ENCODE results near the gene PRSS22. TPM values are rescaled to one million over a fixed set of nuclear protein-coding genes. Genes with fewer than 3 reads are reported as not detected.

PRSS22 gene
- total RNA-seq, 1 experiment from 2014 or later: not detected

- Histone ChIP-seq H3K27me3 (ENCODE audit: low read length) (no peaks in the 10 kb centered on the region), H3K9me3 (ENCODE audit: low read length) (no peaks in the 10 kb centered on the region), H4K20me1 (ENCODE audit: insufficient read depth, low read depth, low read length) (no peaks in the 10 kb centered on the region), H3K9me2 (replicated peaks; ENCODE audit: insufficient read depth, low read length) (no peaks in the 10 kb centered on the region), H3K79me2 (ENCODE audit: low read length) (no peaks in the 10 kb centered on the region), H3K9ac (ENCODE audit: low read length) (peak overlapping the region; percentile 91), H3K4me3 (ENCODE audit: low read length) (peak overlapping the region; percentile 98), H3K27ac (ENCODE audit: low read length) (peak overlapping the region; percentile 61), H3K36me3 (ENCODE audit: insufficient read depth, low read length) (no peaks in the 10 kb centered on the region), H3K4me2 (ENCODE audit: low read depth, low read length, poor library complexity, severe bottlenecking) (peak overlapping the region; percentile 98), H3K4me1 (ENCODE audit: low read length) (peaks cover 10% of the 10 kb centered on the region), H2AFZ (ENCODE audit: low read length) (peak overlapping the region; percentile 95)
- peak; percentile 95 for DNase-seq
Observed at GRCh38 chr16:2867987-2868789, 10.2 kb upstream of the PRSS22 start.

GRCh38 chr16:2867661-2867986 is 9.7 kb upstream of the PRSS22 start:
- H4K20me1 ChIP-seq (ENCODE audit: insufficient read depth, low read depth, low read length): no peaks in the 10 kb centered on the region
- H3K36me3 ChIP-seq (ENCODE audit: insufficient read depth, low read length): no peaks in the 10 kb centered on the region
- no peaks in the 10 kb centered on the region for H3K9me3 ChIP-seq (ENCODE audit: low read length)
- peaks cover 10% of the 10 kb centered on the region for H3K4me1 ChIP-seq (ENCODE audit: low read length)
- peak overlapping the region; percentile 91 for H3K9ac ChIP-seq (ENCODE audit: low read length)
- H3K27ac ChIP-seq (ENCODE audit: low read length): peak overlapping the region; percentile 61
- peak overlapping the region; percentile 98 for H3K4me2 ChIP-seq (ENCODE audit: low read depth, low read length, poor library complexity, severe bottlenecking)
- H3K4me3 ChIP-seq (ENCODE audit: low read length): peak overlapping the region; percentile 98
- no peak for DNase-seq
- no peaks in the 10 kb centered on the region for H3K27me3 ChIP-seq (ENCODE audit: low read length)
- H3K79me2 ChIP-seq (ENCODE audit: low read length): no peaks in the 10 kb centered on the region
- H2AFZ ChIP-seq (ENCODE audit: low read length): peak overlapping the region; percentile 95
- no peaks in the 10 kb centered on the region for H3K9me2 ChIP-seq (replicated peaks; ENCODE audit: insufficient read depth, low read length)

GRCh38 chr16:2866431-2866830 is 8.5 kb upstream of the PRSS22 start:
- no peak overlapping the region for H3K4me2 ChIP-seq (ENCODE audit: low read depth, low read length, poor library complexity, severe bottlenecking)
- DNase-seq: peak; percentile 7

DNA sequence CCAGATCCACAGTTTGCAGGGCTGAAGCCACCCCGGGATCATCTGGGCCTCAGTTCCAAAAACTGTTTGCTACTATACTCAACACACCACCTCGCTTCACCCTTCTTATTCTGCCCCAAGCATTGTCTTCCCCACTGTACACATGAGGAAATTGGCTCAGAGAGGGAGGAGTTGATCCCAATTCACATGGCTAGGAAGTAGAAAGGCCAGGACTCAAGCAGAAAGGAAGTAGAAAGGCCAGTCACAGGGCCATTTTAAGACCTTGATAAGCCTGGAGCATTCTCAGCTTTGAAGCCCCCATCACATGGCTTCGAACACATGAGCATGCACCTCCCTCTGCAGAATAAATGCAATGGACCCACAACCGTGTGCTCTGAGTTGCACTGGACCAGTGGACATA is 7.7 kb upstream of the PRSS22 start:
- no peak overlapping the region for H2AFZ ChIP-seq (ENCODE audit: low read length)
- H3K4me1 ChIP-seq (ENCODE audit: low read length): peaks cover 10% of the 10 kb centered on the region
- no peaks in the 10 kb centered on the region for H3K36me3 ChIP-seq (ENCODE audit: insufficient read depth, low read length)
- no peaks in the 10 kb centered on the region for H3K79me2 ChIP-seq (ENCODE audit: low read length)
- no peak overlapping the region for H3K4me3 ChIP-seq (ENCODE audit: low read length)
- H3K9me3 ChIP-seq (ENCODE audit: low read length): no peaks in the 10 kb centered on the region
- no peaks in the 10 kb centered on the region for H3K27me3 ChIP-seq (ENCODE audit: low read length)
- no peaks in the 10 kb centered on the region for H3K9me2 ChIP-seq (replicated peaks; ENCODE audit: insufficient read depth, low read length)
- peak; percentile 19 for DNase-seq
- H3K27ac ChIP-seq (ENCODE audit: low read length): no peak overlapping the region
- H3K4me2 ChIP-seq (ENCODE audit: low read depth, low read length, poor library complexity, severe bottlenecking): no peak overlapping the region
- no peaks in the 10 kb centered on the region for H4K20me1 ChIP-seq (ENCODE audit: insufficient read depth, low read depth, low read length)
- H3K9ac ChIP-seq (ENCODE audit: low read length): no peak overlapping the region

More at GRCh38 chr16:2866431-2866830, 8.5 kb upstream of the PRSS22 start:
- Histone ChIP-seq H3K9me2 (replicated peaks; ENCODE audit: insufficient read depth, low read length) (no peaks in the 10 kb centered on the region), H3K9me3 (ENCODE audit: low read length) (no peaks in the 10 kb centered on the region), H3K4me1 (ENCODE audit: low read length) (peaks cover 10% of the 10 kb centered on the region), H3K27me3 (ENCODE audit: low read length) (no peaks in the 10 kb centered on the region), H3K27ac (ENCODE audit: low read length) (no peak overlapping the region), H3K4me3 (ENCODE audit: low read length) (no peak overlapping the region), H2AFZ (ENCODE audit: low read length) (no peak overlapping the region), H3K79me2 (ENCODE audit: low read length) (no peaks in the 10 kb centered on the region), H3K36me3 (ENCODE audit: insufficient read depth, low read length) (no peaks in the 10 kb centered on the region), H3K9ac (ENCODE audit: low read length) (no peak overlapping the region), H4K20me1 (ENCODE audit: insufficient read depth, low read depth, low read length) (no peaks in the 10 kb centered on the region)

DNA sequence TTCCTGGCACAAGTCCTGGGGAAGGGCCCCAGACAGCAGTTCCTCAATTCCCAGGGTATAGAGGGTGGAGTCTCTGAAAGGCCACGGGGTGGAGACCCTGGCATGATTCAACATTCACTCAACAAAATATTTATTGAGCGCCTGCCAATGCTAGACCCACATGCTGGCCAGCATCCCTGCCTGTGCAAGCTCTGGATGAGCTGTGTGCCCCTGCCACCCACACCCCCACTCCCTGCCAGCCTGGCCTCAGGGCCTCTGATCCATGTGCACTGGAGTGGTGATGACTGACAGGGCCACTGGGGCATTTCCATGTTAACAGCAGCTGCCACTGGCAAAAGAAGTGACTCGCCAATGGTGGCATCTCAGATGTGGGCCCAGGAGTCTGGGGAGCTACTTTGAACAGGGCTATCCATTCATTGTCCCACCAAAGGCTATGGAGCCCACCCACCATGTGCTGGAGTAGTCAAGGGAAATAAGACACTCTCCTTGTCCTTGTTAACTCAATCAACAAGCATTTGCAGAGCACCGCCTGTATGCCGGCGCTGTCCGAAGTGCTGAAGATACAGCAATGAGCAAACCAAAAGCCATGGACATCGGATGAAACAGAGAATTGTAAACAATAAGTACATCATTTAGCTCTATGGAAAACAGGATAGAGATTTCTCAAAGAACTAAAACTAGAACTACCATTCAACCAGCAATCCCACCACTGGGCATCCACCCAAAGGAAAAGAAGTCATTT is 3.0 kb upstream of the PRSS22 start:
- no peak for DNase-seq
- no peak overlapping the region for H3K4me2 ChIP-seq (ENCODE audit: low read depth, low read length, poor library complexity, severe bottlenecking)
- no peaks in the 10 kb centered on the region for H3K79me2 ChIP-seq (ENCODE audit: low read length)
- H3K9me2 ChIP-seq (replicated peaks; ENCODE audit: insufficient read depth, low read length): no peaks in the 10 kb centered on the region
- H3K9me3 ChIP-seq (ENCODE audit: low read length): no peaks in the 10 kb centered on the region
- H3K4me1 ChIP-seq (ENCODE audit: low read length): no peaks in the 10 kb centered on the region
- H3K27me3 ChIP-seq (ENCODE audit: low read length): no peaks in the 10 kb centered on the region
- no peak overlapping the region for H3K4me3 ChIP-seq (ENCODE audit: low read length)
- H3K36me3 ChIP-seq (ENCODE audit: insufficient read depth, low read length): no peaks in the 10 kb centered on the region
- H3K27ac ChIP-seq (ENCODE audit: low read length): no peak overlapping the region
- H2AFZ ChIP-seq (ENCODE audit: low read length): no peak overlapping the region
- H3K9ac ChIP-seq (ENCODE audit: low read length): no peak overlapping the region
- H4K20me1 ChIP-seq (ENCODE audit: insufficient read depth, low read depth, low read length): no peaks in the 10 kb centered on the region

- Histone ChIP-seq H3K9ac (ENCODE audit: low read length) (no peak overlapping the region), H3K9me2 (replicated peaks; ENCODE audit: insufficient read depth, low read length) (no peaks in the 10 kb centered on the region), H3K36me3 (ENCODE audit: insufficient read depth, low read length) (no peaks in the 10 kb centered on the region), H3K4me2 (ENCODE audit: low read depth, low read length, poor library complexity, severe bottlenecking) (no peak overlapping the region), H4K20me1 (ENCODE audit: insufficient read depth, low read depth, low read length) (no peaks in the 10 kb centered on the region), H3K9me3 (ENCODE audit: low read length) (no peaks in the 10 kb centered on the region), H3K4me3 (ENCODE audit: low read length) (no peak overlapping the region), H3K4me1 (ENCODE audit: low read length) (no peaks in the 10 kb centered on the region), H3K79me2 (ENCODE audit: low read length) (no peaks in the 10 kb centered on the region), H3K27ac (ENCODE audit: low read length) (no peak overlapping the region), H2AFZ (ENCODE audit: low read length) (no peak overlapping the region), H3K27me3 (ENCODE audit: low read length) (no peaks in the 10 kb centered on the region)
- DNase-seq: peak; percentile 27
Observed at GRCh38 chr16:2859686-2860265, 1.8 kb upstream of the PRSS22 start.

GRCh38 chr16:2858245-2859025 is 465 bp upstream of the PRSS22 start:
- Histone ChIP-seq H3K9me3 (ENCODE audit: low read length) (peaks cover 6% of the 10 kb centered on the region), H3K4me1 (ENCODE audit: low read length) (no peaks in the 10 kb centered on the region), H3K4me3 (ENCODE audit: low read length) (no peak overlapping the region), H3K36me3 (ENCODE audit: insufficient read depth, low read length) (no peaks in the 10 kb centered on the region), H3K9ac (ENCODE audit: low read length) (no peak overlapping the region), H3K4me2 (ENCODE audit: low read depth, low read length, poor library complexity, severe bottlenecking) (no peak overlapping the region), H2AFZ (ENCODE audit: low read length) (no peak overlapping the region), H3K9me2 (replicated peaks; ENCODE audit: insufficient read depth, low read length) (no peaks in the 10 kb centered on the region), H3K27me3 (ENCODE audit: low read length) (no peaks in the 10 kb centered on the region), H3K79me2 (ENCODE audit: low read length) (no peaks in the 10 kb centered on the region), H4K20me1 (ENCODE audit: insufficient read depth, low read depth, low read length) (no peaks in the 10 kb centered on the region), H3K27ac (ENCODE audit: low read length) (no peak overlapping the region)
- DNase-seq: peak; percentile 41
